ENCODE results near the gene OPTC.

Gene OPTC

DNA sequence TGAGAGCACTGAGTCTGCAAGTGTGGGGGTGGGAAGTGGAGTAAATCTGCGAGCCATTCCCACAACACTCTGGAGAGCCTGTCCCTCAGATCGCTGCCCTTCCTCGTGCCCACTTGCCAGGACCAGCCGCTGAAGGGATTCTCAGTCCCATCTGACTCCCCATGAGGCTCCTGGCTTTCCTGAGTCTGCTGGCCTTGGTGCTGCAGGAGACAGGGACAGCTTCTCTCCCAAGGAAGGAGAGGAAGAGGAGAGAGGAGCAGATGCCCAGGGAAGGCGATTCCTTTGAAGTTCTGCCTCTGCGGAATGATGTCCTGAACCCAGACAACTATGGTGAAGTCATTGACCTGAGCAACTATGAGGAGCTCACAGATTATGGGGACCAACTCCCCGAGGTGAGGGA is 1.9 kb downstream of the OPTC start:
- Histone ChIP-seq H3F3A (ENCODE audit: low read depth) (no peaks in the 10 kb centered on the region), H2AFZ (ENCODE audit: low read length) (no peak overlapping the region), H4K20me1 (ENCODE audit: insufficient read depth, low read length, poor library complexity, severe bottlenecking) (no peaks in the 10 kb centered on the region), H3K27me3 (ENCODE audit: insufficient read depth, low read length, poor library complexity, severe bottlenecking) (no peaks in the 10 kb centered on the region), H3K9me2 (replicated peaks; ENCODE audit: low read depth, low read length) (no peaks in the 10 kb centered on the region), H3K4me1 (ENCODE audit: insufficient read depth, low read length, poor library complexity, severe bottlenecking) (no peaks in the 10 kb centered on the region), H3K4me3 (ENCODE audit: low read length, poor library complexity, severe bottlenecking) (no peak overlapping the region), H3K79me2 (ENCODE audit: insufficient read depth, low read length) (no peaks in the 10 kb centered on the region), H3K36me3 (ENCODE audit: insufficient read depth, low read length) (no peaks in the 10 kb centered on the region), H3K4me2 (ENCODE audit: low read depth, low read length, poor library complexity, severe bottlenecking) (no peak overlapping the region), H3K9me3 (ENCODE audit: insufficient read depth, low read depth, low read length) (no peaks in the 10 kb centered on the region), H3K9ac (ENCODE audit: low read depth, low read length, poor library complexity, severe bottlenecking) (no peak overlapping the region)
- TF ChIP-seq, protein P1, sequence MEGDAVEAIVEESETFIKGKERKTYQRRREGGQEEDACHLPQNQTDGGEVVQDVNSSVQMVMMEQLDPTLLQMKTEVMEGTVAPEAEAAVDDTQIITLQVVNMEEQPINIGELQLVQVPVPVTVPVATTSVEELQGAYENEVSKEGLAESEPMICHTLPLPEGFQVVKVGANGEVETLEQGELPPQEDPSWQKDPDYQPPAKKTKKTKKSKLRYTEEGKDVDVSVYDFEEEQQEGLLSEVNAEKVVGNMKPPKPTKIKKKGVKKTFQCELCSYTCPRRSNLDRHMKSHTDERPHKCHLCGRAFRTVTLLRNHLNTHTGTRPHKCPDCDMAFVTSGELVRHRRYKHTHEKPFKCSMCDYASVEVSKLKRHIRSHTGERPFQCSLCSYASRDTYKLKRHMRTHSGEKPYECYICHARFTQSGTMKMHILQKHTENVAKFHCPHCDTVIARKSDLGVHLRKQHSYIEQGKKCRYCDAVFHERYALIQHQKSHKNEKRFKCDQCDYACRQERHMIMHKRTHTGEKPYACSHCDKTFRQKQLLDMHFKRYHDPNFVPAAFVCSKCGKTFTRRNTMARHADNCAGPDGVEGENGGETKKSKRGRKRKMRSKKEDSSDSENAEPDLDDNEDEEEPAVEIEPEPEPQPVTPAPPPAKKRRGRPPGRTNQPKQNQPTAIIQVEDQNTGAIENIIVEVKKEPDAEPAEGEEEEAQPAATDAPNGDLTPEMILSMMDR (conservative IDR thresholded peaks at IDR 0.05; ENCODE audit: low read length): no peak
- TF ChIP-seq EZH2phosphoT487 (IDR thresholded peaks at IDR 0.05; ENCODE audit: borderline replicate concordance): no peak

DNA sequence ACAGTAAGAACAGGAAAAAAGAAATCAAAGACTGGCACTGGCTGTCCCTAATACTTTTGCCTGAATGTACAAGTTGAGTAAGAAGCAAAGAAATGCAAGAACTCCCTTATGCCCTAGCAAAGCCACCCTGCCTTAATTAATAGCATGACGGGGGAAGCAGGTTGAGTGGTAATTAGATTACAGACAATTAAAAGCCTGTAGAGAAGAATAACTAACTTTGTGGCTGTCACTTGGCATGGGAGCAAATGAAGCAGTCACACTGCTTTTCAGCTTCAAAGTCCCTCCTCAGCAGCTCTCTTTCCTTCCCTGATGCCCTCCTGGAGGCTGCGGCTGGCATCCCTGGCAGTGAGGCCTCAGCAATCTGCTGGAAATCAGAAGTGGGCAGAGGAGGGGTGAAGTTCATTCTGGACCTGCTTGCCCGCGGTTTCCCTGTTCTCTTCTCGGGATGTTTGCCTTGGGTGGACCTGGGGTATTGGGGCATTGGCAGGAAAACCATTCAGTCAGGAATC is 3.4 kb downstream of the OPTC start:
- H4K20me1 ChIP-seq (ENCODE audit: insufficient read depth, low read length, poor library complexity, severe bottlenecking): no peaks in the 10 kb centered on the region
- no peak overlapping the region for H3K4me3 ChIP-seq (ENCODE audit: low read length, poor library complexity, severe bottlenecking)
- H3K27me3 ChIP-seq (ENCODE audit: insufficient read depth, low read length, poor library complexity, severe bottlenecking): no peaks in the 10 kb centered on the region
- H2AFZ ChIP-seq (ENCODE audit: low read length): no peak overlapping the region
- no peak overlapping the region for H3K9ac ChIP-seq (ENCODE audit: low read depth, low read length, poor library complexity, severe bottlenecking)
- no peaks in the 10 kb centered on the region for H3K79me2 ChIP-seq (ENCODE audit: insufficient read depth, low read length)
- H3K9me2 ChIP-seq (replicated peaks; ENCODE audit: low read depth, low read length): no peaks in the 10 kb centered on the region
- H3K4me2 ChIP-seq (ENCODE audit: low read depth, low read length, poor library complexity, severe bottlenecking): no peak overlapping the region
- no peak for TF ChIP-seq EZH2phosphoT487 (IDR thresholded peaks at IDR 0.05; ENCODE audit: borderline replicate concordance)
- TF ChIP-seq, protein P1 (conservative IDR thresholded peaks at IDR 0.05; ENCODE audit: low read length): no peak
- no peaks in the 10 kb centered on the region for H3F3A ChIP-seq (ENCODE audit: low read depth)
- no peaks in the 10 kb centered on the region for H3K9me3 ChIP-seq (ENCODE audit: insufficient read depth, low read depth, low read length)
- H3K36me3 ChIP-seq (ENCODE audit: insufficient read depth, low read length): no peaks in the 10 kb centered on the region
- H3K4me1 ChIP-seq (ENCODE audit: insufficient read depth, low read length, poor library complexity, severe bottlenecking): no peaks in the 10 kb centered on the region

DNA sequence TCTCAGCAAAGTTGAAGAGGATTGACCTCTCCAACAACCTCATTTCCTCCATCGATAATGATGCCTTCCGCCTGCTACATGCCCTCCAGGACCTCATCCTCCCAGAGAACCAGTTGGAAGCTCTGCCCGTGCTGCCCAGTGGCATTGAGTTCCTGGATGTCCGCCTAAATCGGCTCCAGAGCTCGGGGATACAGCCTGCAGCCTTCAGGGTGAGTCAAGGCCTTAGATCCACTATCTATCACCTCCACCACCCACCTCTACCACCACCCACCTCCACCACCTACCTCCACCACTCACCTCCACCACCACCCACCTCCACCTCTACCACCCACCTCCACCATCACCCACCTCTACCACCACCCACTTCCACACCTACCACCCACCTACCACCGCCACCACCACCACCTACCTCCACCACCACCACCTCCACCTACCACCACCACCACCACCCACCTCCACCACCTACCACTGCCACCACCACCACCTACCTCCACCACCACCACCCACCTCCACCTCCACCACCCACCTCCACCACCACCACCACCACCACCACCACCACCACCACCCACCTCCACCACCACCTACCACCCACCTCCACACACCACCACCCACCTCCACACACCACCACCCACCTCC is 5.8 kb downstream of the OPTC start:
- H3K79me2 ChIP-seq (ENCODE audit: insufficient read depth, low read length): no peaks in the 10 kb centered on the region
- H3K9me3 ChIP-seq (ENCODE audit: insufficient read depth, low read depth, low read length): no peaks in the 10 kb centered on the region
- no peaks in the 10 kb centered on the region for H3K4me1 ChIP-seq (ENCODE audit: insufficient read depth, low read length, poor library complexity, severe bottlenecking)
- H3K9me2 ChIP-seq (replicated peaks; ENCODE audit: low read depth, low read length): no peaks in the 10 kb centered on the region
- H3K27me3 ChIP-seq (ENCODE audit: insufficient read depth, low read length, poor library complexity, severe bottlenecking): no peaks in the 10 kb centered on the region
- no peaks in the 10 kb centered on the region for H4K20me1 ChIP-seq (ENCODE audit: insufficient read depth, low read length, poor library complexity, severe bottlenecking)
- no peaks in the 10 kb centered on the region for H3K36me3 ChIP-seq (ENCODE audit: insufficient read depth, low read length)
- no peak overlapping the region for H3K4me3 ChIP-seq (ENCODE audit: low read length, poor library complexity, severe bottlenecking)
- no peak for TF ChIP-seq EZH2phosphoT487 (IDR thresholded peaks at IDR 0.05; ENCODE audit: borderline replicate concordance)
- TF ChIP-seq, protein P1 (conservative IDR thresholded peaks at IDR 0.05; ENCODE audit: low read length): no peak
- no peak overlapping the region for H3K9ac ChIP-seq (ENCODE audit: low read depth, low read length, poor library complexity, severe bottlenecking)
- H3F3A ChIP-seq (ENCODE audit: low read depth): no peaks in the 10 kb centered on the region
- H2AFZ ChIP-seq (ENCODE audit: low read length): no peak overlapping the region
- no peak overlapping the region for H3K4me2 ChIP-seq (ENCODE audit: low read depth, low read length, poor library complexity, severe bottlenecking)
